HCEC 1CT (cell line): Measurements from ENCODE around the gene ZNF576.
"Not testable (repeated sequence)": the region's sequence is repeated elsewhere in the genome, so short reads cannot be mapped to it uniquely, and the experiment has no call there.

Source experiments
- DNase-seq: peaks from one replicate; pipeline ENCODE4 v3.0.0-alpha.2; 2017

Gene ZNF576, protein sequence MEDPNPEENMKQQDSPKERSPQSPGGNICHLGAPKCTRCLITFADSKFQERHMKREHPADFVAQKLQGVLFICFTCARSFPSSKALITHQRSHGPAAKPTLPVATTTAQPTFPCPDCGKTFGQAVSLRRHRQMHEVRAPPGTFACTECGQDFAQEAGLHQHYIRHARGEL

DNA sequence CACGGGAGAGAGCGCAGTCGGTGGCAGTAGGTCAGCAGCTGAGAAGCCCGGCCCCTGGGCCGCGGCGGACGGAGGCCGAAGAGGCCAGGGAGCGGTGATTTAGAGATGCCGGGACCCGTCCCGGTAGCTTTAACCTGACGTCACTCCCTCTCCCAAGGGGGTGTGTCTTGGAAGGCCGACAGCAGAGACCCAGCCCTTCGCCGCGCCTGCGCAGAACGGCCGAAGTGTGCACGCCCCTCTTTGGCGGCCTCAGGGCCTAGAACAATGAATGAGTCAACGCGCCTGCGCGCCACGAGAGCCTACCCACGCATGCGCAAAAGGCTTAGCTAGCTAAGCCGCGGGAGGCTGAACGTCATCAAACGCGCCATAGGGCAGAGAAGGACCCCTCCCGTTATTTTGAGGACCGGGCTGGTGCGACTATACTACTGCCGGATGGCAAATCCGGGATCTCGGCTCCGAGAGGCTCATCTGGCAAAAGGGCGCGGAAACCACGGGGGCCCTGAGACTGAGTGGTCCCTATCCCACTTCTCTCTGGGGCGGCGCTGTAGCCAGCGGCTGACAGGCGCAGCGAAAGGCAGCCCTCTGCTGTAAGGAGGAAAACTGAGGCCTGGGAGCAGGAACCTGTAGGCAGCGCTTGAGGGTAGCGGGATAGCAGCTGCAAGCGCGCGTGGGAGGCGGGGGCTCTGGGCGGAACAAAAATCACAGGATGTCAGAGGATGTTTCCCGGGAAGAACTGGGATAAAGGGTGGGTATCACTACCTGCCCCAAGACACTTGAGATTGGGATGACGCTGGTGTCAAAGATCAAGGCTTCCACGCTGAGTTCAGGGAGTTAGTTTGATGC lies at the start of gene ZNF576, which contains the start of gene IRGQ:
Gene ZNF576, plus strand, starts transcription at position 597 of the 843 bp plus-strand sequence. CDS start 514 bp downstream, outside the sequence.
Gene IRGQ, minus strand, starts transcription at position 136 of the 843 bp plus-strand sequence. CDS start 796 bp downstream, outside the sequence.
- peak; percentile 96 for DNase-seq

DNA sequence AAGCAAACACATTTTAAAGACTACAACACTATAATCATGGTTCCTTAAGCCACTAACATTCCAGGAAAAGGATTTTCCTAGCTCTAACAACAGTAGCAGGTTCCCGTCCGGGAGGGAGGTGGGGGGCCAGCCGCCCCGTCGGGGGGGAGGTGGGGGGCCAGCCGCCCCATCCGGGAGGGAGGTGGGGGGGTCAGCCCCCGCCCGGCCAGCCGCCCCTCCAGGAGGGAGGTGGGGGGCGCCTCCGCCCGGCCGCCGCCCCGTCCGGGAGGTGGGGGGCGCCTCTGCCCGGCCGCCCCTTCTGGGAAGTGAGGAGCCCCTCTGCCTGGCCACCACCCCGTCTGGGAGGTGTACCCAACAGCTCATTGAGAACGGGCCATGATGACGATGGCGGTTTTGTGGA lies 48.5 kb upstream of the ZNF576 start:
- DNase-seq: not testable (repeated sequence)

DNA sequence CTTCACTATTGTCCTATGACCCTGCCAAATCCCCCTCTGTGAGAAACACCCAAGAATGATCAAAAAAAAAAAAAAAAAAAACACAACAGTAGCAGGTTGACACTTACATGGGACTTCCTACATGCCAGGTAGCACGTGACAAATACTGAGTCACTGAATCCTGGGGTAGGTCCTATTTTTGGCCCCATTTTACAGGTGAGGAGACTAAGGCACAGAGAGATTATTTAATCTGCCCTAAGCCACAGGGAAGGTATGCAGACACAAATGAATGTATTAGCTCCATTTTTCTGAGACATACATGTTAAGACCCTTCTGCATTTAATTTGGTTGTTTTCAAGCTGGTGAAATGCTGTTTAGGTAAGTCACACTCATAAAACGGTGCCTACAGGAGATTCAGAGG lies 47.7 kb upstream of the ZNF576 start:
- DNase-seq: no peak

DNA sequence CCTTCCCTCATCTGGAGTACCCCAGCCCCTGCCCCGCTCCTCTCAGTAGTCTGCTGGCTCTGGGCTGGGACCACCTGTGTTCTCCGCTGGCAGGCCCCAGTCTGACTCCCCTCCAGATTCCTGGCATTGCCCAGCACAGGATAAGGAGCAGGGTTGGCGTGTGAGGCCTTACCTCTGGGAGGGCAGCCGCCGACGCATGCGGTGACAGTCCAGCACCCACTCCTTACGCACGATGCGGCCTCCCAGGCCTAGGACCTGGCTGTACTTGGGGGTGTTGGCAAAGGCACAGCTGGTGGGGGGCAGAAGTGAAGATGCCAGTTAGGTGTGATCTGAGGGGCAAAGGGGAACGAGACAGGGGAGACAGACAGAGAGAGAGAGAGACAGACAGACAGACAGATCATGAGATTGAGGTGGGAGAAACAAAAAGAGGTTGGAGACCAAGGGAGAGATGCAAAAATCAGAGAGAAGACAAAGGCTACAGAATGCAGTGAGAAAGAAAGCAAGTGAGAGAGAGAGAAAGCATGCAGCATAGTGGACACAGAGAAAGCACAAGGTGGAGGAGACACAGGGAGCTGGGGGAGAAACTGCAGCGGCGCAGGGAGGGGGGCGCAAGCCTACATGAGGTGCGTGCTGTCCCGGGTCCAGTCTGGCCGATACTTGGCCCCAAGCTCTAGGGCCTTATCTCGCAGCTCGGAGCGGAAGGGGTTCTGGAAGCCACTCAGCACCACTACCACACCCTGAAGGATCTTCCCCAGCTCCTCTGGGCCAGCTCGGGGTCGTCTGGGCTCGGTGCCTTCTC lies 44.8 kb upstream of the ZNF576 start:
- no peak for DNase-seq

DNA sequence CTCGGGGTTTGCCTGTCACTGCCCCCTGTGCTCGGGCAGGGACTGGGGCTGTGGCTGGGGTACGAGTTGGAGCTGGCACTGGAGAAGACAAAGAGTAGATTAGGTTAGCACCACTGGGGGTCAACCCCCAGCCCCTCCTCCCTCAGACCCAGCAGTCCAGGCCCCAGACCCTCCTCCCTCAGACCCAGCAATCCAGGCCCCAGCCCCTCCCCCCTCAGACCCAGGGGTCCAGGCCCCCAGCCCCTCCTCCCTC lies 44.3 kb upstream of the ZNF576 start:
- DNase-seq: no peak

DNA sequence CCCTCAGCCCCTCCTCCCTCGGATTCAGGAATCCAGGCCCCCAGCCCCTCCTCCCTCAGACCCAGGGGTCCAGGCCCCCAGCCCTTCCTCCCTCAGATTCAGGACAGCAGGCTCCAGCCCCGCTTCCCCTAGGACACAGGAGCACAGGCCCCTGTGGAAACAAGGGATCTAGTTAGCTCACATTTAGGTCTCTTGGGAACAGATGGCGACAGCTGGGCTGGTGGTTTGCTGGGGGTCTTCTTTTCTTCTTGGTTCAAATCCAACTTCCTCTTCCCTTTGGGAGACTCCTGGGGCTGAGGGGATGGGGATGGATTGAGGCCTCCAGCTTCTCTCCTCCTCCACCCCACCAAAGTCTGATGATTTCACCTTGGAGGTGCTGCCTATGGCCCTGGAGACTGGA lies 43.8 kb upstream of the ZNF576 start:
- DNase-seq: no peak

DNA sequence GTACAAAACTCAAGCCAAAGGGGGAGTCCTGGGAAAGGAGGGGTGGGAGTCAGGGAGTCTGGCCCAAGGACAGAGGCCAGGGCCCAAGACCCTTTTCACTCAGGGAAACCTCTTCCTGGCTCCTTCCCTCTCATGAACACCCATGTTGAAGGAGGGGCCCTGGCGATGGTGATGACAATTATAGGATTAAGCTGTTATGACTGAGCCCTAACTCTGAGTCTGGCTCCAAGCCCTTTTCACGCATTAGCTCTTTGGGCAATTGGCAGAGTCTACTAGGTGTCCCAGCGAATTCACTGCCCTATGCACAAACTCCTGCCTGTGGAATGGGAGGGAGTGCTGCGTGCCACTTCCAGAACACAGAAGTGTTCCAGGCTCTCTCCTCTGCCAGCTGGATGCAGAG lies 42.7 kb upstream of the ZNF576 start:
- DNase-seq: no peak

DNA sequence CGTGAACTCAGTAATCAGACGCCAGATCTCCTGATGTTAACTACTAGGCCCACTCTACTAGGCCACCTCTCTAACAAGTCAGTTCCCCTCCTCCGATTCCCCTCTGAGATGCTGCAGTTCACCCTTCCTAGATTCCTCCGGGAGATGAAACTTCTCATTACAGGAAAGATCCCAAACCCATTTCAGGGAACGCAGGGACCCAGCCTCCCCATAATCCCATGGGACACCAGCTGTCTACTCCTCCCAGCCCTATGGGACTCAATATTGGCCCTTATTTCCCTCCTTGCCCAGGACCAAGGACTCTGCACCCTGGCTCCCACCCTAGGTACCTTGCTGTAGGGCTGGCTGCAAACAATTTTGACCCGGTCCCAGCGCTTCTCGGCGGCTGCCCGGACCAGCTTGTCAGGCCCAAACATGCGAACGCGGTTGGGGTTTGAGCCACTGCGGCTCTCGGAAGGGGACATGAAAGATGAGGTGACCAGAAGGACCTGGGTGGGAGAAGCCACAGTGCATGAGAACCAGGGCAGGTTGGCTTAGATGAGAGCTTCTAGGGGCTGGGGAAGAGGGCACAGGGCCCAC lies 42.0 kb upstream of the ZNF576 start:
- DNase-seq: no peak

DNA sequence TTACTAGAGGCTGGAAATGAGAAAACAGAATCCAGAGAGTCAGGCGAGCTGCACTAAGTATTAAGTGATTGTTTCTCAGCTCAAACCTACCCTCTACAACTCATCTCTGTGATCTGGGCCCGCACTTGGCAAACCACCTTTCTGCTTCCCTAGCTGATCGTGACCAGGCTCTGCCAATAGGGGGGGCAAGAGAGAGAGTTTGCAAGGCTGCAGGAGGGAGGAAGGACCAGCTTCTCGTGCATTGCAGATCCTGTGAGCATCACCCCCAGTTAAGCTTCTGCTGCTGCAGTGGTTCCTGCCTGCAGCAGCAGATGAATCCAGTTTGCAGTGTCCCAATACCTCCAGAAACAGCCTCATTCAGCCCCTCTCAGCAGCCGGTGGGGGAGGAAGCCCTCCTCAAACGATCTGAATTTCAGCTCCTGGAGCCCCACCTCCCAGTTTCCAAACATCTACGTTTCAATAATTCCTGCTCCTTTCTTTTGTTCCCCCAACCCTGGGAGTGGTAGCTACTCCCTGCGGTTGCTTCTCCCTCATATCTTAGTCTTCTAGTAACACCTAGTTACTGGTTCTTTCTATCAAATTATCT lies 41.1 kb upstream of the ZNF576 start:
- DNase-seq: peak; percentile 52

DNA sequence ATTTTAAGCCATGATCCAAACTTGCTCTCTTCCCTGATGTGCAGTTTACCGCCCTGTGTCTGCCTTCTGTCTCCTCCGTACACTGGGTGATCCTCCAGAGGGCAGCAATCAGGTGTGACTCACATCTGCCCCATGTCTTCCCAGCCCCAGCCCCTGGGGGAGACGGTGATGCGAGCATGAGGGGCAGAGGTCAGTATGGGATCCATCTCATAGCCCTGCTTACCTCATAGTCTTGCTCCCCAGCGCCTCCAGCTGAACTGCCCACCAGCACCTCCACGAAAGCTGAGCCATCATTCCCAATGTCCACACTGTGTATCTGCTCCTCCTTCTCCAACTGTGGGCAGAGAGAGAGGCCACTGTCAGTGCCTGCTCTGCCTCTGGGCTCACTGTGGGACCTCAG lies 35.7 kb upstream of the ZNF576 start:
- peak; percentile 36 for DNase-seq

DNA sequence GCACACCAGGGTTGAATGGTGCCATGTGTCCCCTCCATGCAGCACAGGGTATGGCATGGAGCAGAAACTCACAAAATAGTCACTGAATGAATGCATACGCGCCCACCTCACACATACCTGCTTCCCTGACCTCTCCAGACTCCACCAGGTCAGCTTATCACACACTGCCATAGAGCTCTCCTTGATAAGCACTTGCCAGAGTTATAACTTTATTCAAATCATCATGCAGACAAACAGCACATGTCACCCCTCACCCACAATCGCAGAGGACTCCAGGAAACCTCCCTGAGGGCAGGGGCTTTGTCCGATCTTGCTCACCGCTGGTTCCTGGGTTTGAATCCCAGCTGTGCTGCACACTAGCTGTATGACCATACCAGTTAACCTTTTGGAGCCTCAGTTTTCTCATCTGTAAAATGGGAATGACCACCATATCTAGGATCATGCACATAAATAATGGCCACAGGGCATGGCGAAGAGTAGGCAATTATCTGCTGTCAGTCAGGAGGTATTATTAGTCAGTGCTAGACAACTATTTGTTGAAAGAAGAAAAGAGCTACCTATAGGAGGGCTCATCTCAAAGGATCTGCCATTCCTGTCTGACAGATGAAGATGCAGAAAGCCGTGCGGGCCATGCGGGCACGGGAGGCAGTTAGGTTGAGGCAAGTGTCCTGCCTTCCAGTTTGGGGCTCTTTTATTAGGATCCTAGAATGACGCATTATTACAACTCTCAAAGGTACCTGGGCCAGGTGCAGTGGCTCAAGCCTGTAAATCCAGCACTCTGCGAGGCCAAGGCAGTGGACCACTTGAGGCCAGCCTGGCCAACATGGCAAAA lies 35.0 kb upstream of the ZNF576 start:
- DNase-seq: no peak

DNA sequence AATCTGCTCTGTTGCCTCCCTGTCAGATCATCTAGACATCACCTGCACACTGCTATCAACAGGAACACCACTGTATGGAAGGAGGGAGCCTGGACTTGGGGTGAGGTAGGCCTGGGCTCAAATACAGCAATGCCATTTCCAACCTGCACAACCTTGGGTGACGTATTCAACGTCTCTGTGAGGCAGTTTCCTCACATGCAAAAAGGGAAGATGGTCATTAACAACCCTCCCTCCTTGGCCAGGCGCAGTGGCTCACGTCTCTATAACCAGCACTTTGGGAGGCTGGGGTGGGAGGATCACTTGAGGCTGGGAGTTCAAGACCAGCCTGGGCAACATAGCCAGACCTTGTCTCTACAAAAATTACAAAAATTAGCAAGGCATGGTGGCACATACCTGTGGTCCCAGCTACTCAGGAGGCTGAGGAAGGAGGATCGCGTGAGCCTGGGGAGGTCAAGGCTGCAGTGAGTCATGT lies 34.1 kb upstream of the ZNF576 start:
- DNase-seq: no peak

DNA sequence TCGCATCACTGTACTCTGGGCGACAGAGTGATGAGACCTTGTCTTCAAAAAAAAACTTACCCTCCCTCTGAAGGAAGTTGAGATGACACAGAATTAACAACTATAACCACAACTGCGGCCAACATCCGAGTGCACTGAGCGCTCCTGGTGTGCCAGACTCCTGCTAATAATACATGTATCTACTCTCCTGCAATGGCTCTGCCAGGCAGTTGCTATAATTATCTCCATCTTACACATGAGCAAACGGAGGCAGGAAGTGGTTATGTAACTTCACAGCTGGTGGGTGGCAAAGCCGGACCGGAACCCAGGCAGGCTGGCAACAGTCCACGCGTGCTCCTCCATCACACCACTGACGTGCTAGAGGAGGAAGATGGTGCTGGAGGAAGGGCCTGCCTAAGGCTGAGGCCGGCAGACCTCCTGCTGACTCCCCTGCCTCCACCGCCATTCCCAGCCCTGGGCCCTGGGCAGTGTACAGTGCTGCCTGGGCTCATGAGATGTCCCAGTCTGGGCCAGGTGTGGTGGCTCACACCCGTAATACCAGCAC lies 33.6 kb upstream of the ZNF576 start:
- peak; percentile 83 for DNase-seq

DNA sequence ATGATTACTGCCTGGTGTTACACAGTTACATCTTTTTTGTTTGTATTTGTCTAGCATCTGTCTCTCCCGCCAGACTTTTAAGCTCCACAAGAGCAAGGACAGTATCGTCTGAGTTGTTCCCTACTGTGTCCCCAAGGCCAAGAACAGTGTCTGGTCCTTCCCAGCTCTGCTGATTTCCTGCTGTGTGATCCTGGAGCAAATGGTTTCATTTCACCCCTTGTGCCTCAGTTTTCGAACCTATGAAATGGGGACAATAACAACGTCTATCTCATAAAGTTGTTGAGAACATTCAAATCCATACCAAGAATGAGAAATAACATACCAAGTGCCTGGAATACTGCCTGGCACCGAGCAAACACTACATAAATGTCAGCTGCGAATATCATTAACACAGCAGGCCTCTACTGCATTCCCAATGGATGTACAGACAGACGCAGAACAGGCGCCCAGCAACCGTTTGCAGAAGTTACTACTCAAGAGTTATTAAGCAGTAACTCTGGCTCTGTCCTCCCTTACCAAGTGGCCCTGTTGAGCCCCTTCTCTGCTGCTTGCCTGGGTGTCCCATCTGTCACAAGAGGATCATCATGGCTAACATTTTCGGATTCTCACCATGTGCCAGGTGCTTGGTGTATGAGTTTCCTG lies 32.5 kb upstream of the ZNF576 start:
- no peak for DNase-seq

DNA sequence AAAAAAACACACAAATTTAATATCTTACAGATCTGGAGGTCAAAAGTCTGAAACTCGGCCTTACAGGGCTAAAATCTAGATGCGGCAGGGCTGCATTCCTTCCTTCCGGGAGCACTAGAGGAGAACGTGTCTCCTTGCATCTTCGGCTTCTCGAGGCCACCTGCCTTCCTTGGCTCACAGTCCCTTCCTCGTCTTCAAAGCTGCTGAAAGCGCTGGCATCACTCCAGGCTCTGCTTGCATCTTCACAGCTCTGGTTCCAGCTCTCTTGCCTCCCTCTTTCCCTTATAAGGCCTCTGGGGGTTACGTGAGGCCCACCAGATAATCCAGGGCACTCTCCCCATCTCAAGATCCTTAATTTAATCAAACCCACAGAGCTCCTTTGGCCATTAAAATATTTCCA lies 31.6 kb upstream of the ZNF576 start:
- no peak for DNase-seq

DNA sequence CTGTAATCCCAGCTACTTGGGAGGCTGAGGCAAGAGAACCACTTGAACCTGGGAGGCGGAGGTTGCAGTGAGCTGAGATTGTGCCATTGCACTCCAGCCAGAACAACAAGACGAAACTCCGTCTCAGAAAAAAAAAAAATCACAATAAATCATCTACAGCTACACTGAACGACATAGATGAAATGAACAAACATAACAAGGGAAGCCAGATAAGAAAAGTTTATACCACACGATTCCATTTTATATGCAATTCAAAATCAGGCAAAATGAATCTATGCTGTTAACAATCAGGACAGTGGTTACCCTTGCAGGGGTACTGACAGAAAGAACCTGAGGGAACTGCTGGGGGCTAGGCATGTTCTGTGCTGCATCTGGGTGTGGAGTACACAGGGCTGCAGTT lies 26.7 kb upstream of the ZNF576 start:
- no peak for DNase-seq

DNA sequence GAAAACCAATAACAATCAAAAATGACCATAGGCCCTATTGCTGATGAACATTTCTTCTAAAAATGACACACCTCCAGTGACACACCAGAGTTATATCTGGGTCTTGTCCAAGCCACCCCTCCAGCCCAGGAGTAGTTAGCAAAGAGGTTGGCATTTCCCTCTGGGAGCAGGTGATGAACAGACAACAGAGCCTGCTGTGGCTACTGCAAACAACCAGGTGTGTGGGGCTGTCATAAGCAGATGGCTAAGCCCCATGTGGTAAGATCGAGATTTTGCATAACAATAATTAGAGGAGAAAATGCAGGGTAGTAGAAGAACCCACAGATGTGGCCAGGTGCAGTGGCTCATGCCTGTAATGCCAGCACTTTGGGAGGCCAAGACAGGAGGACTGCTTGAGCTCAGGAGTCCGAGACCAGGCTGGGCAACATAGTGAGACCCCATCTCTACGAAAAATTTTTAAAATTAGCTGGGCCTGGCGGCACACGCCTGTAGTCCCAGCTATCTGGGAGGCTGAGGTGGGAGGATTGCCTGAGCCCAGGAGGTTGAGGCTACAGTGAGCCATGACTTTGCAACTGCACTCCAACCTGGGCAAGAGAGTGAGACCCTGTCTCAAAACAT lies 26.1 kb upstream of the ZNF576 start:
- DNase-seq: no peak

DNA sequence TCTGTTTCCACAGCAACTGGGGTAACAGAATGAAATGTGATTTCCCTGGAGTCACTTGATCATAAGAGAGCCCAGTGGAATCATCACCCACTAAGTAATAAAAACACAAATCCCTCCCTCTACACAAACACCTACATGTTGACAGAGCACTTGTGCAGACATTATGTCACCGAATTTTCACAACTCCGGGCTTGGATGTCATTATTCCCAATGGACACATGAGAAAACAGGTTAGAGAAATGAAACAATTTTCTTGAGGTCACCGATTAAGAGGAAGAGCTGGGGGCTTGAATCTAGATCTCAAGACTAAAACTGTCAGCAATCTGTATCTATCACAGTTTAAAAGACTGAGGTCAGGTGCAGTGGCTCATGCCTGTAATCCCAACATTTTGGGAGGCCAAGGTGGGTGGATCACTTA lies 24.2 kb upstream of the ZNF576 start:
- no peak for DNase-seq

DNA sequence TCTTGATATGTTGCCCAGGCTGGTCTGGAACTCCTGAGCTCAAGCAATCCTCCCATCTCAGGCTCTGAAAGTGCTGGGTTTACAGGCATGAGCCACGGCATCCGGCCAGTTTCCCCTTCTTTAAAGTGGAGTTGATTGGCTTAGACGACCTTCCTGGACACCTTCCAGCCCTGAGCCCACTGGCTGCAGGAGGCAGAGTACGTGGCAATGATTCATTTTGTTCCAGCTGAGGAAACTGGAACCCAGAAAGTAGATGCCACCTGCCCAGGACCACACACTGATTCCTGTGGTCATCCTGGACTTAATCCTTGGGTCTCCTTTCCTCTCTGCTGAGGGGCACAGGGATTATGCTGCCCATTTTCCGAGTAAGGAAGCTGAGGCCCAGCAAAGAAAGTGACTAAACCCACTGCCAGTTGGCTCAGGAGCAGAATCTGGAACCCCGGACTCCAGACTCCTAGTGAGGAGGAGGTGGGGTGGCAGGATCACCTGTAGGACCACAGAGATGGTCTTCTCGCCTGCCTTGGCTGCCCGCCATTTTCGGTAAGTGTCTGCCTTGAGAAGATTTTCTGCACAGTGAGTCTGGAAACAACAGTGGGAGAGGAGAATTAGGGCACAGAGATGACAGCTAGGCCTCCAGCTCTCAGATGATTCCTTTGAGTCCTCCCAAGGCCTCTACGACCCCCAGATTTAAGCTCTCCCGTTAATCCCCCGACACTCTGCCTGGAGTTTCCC lies 21.8 kb upstream of the ZNF576 start:
- DNase-seq: no peak
